ENCODE measurements around the gene LRRK1.

LRRK1 gene

DNA sequence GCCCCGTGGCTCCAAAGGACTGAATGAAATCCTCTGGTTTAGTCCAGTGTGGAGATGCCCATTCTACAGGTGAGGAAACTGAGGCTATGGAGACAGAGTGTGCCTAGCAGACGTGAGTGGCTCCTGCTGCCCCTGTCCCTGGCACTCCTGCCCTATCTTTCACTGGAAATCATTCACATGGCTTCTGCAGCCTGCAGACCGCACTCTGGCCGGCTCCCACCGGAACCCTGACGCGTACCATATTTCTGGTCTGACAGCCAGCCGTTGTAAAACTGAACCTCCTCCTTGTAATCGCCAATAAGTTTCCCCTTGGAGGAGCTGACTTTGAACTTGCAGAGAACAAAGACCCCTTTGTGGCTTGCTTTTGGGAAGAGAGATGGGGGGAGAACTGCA is 196.2 kb downstream of the LRRK1 start:
- H3K23ac ChIP-seq (ENCODE audit: low read depth, low read length, poor library complexity) = no peak overlapping the region
- H3K14ac ChIP-seq (ENCODE audit: low read length) = no peak overlapping the region
- H2BK15ac ChIP-seq (ENCODE audit: low read length) = no peak overlapping the region
- no peak overlapping the region for H2AK5ac ChIP-seq (ENCODE audit: low read depth, low read length)
- no peak overlapping the region for H3K18ac ChIP-seq (ENCODE audit: low read length)
- H3K27me3 ChIP-seq (ENCODE audit: control insufficient read depth in 3 of 3, insufficient read depth in 3 of 3, low read depth in 1 of 3, low read length in 3 of 3) = peaks cover 0 to 8% (median 2%) of the 10 kb centered on the region in 3 experiments
- H3K4me1 ChIP-seq (ENCODE audit: control insufficient read depth in 2 of 2, insufficient read depth in 1 of 2, low read depth in 1 of 2, low read length in 2 of 2) = peaks cover 9 to 18% of the 10 kb centered on the region in 2 donors
- no peak overlapping the region for H2BK5ac ChIP-seq (ENCODE audit: low read length)
- H2BK120ac ChIP-seq (ENCODE audit: low read depth, low read length) = no peak overlapping the region
- H3K4me3 ChIP-seq (ENCODE audit: low read length in 2 of 2) = no peak overlapping the region
- peak overlapping the region; percentile 62 for H2AFZ ChIP-seq (ENCODE audit: low read length)
- H3K27ac ChIP-seq (replicated peaks; ENCODE audit: low read length) = no peak overlapping the region
- no peak overlapping the region for H3K9ac ChIP-seq (ENCODE audit: low read depth, low read length, poor library complexity)
- H3K79me1 ChIP-seq (ENCODE audit: low read depth, low read length) = no peaks in the 10 kb centered on the region
- H4K91ac ChIP-seq (ENCODE audit: low read depth, low read length, poor library complexity) = no peak overlapping the region
- H4K8ac ChIP-seq (ENCODE audit: low read depth, low read length) = no peak overlapping the region
- no peak overlapping the region for H3K4me2 ChIP-seq (ENCODE audit: insufficient read depth, low read length, poor library complexity, severe bottlenecking)
- H3K4ac ChIP-seq (ENCODE audit: low read length) = no peak overlapping the region
- no peak overlapping the region for H2BK12ac ChIP-seq (ENCODE audit: low read length)
- H3K36me3 ChIP-seq (replicated peaks in 1 of 2; ENCODE audit: control insufficient read depth in 2 of 2, insufficient read depth in 2 of 2, low read length in 2 of 2) = no peaks in the 10 kb centered on the region
- H3K9me3 ChIP-seq (replicated peaks in 1 of 2; ENCODE audit: control insufficient read depth in 2 of 2, insufficient read depth in 1 of 2, low read depth in 1 of 2, low read length in 2 of 2) = no peaks in the 10 kb centered on the region
- DNase-seq (ENCODE audit: low spot score) = no peak
- no CpG with 5 or more reads among the region's 9 CpGs for WGBS, 2 donors (ENCODE audit: extremely low coverage in 2 of 2, insufficient read length in 2 of 2, insufficient replicate concordance in 1 of 2)

DNA sequence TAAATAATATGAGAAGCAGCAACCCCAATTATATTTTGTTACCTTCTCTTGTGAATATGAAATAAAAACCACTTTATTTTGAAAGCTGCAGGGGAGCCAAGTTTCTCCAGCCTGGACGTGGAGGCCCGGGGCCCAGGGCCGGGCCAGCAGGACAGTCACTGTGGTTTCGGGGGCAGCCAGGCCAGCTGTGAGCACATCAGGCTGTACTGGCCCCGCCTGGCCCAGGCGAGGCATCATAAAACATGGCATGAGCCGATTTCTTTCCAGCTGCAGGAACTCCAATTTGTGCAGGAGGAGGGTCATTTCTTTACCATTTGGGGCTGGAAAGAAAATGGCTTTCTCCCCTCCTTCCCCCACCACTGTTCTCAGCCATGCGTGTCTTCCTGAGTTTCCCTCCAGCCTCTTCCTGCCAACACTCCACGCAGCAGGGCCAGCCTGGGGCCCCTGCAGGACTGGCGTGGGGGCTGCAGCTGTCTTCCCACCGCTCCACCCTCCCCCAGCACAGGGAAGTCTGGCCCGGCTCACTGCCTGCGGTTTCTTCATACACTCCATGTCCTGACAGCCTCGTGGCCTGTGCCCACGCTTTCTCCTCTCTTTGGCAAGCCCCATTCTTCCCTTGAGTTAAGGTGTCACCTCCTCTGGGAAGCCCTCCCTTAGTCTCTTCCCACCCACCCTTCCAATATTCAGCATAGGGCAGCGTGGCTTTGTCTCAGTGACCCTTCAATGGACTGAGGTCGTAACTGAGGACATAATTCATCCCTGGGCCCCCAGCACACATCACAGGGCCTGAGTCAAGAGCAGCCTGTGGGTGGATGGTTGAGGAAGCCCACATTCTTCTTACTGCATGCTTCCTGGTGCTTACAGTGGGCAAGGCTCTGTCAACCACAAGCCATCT is 196.9 kb downstream of the LRRK1 start:
- Histone ChIP-seq H3K9me3 (replicated peaks in 1 of 2; ENCODE audit: control insufficient read depth in 2 of 2, insufficient read depth in 1 of 2, low read depth in 1 of 2, low read length in 2 of 2) (no peaks in the 10 kb centered on the region), H3K36me3 (replicated peaks in 1 of 2; ENCODE audit: control insufficient read depth in 2 of 2, insufficient read depth in 2 of 2, low read length in 2 of 2) (no peaks in the 10 kb centered on the region), H3K9ac (ENCODE audit: low read depth, low read length, poor library complexity) (peak overlapping the region; percentile 16), H2AK5ac (ENCODE audit: low read depth, low read length) (peak overlapping the region; percentile 68), H2AFZ (ENCODE audit: low read length) (peak overlapping the region; percentile 62), H3K14ac (ENCODE audit: low read length) (no peak overlapping the region), H3K27ac (replicated peaks; ENCODE audit: low read length) (no peak overlapping the region), H3K23ac (ENCODE audit: low read depth, low read length, poor library complexity) (no peak overlapping the region), H4K91ac (ENCODE audit: low read depth, low read length, poor library complexity) (no peak overlapping the region), H3K18ac (ENCODE audit: low read length) (peak overlapping the region; percentile 44), H3K4me1 (ENCODE audit: control insufficient read depth in 2 of 2, insufficient read depth in 1 of 2, low read depth in 1 of 2, low read length in 2 of 2) (peaks cover 11 to 24% of the 10 kb centered on the region in 2 donors), H4K8ac (ENCODE audit: low read depth, low read length) (no peak overlapping the region), H3K4me3 (ENCODE audit: low read length in 2 of 2) (no peak overlapping the region), H2BK12ac (ENCODE audit: low read length) (no peak overlapping the region), H2BK120ac (ENCODE audit: low read depth, low read length) (no peak overlapping the region), H2BK5ac (ENCODE audit: low read length) (no peak overlapping the region), H3K27me3 (ENCODE audit: control insufficient read depth in 3 of 3, insufficient read depth in 3 of 3, low read depth in 1 of 3, low read length in 3 of 3) (peaks cover 0 to 8% (median 2%) of the 10 kb centered on the region in 3 experiments), H2BK15ac (ENCODE audit: low read length) (peak overlapping the region; percentile 83), H3K79me1 (ENCODE audit: low read depth, low read length) (peaks cover 2% of the 10 kb centered on the region), H3K4ac (ENCODE audit: low read length) (no peak overlapping the region), H3K4me2 (ENCODE audit: insufficient read depth, low read length, poor library complexity, severe bottlenecking) (no peak overlapping the region)
- no CpG with 5 or more reads among the region's 17 CpGs for WGBS, 2 donors (ENCODE audit: extremely low coverage in 2 of 2, insufficient read length in 2 of 2, insufficient replicate concordance in 1 of 2)
- DNase-seq (ENCODE audit: low spot score) = no peak

DNA sequence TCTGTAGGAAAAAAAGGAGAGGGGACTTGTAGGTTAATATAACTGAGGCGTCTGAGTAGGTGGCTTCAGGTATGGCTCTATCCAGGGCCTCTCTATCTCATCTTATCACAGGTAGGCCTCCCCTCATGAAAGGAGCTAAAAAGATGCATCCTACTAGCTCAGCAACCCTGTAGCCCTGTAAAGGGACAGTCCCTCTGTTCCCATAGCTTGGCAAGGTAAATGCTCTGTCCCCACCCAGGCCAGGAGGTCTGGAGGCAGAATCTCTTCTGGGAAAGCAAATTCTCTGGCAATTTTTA is 197.5 kb downstream of the LRRK1 start:
- no peak overlapping the region for H4K91ac ChIP-seq (ENCODE audit: low read depth, low read length, poor library complexity)
- H3K79me1 ChIP-seq (ENCODE audit: low read depth, low read length) = peaks cover 2% of the 10 kb centered on the region
- no peaks in the 10 kb centered on the region for H3K36me3 ChIP-seq (replicated peaks in 1 of 2; ENCODE audit: control insufficient read depth in 2 of 2, insufficient read depth in 2 of 2, low read length in 2 of 2)
- no peak overlapping the region for H2BK12ac ChIP-seq (ENCODE audit: low read length)
- no peak overlapping the region for H2AK5ac ChIP-seq (ENCODE audit: low read depth, low read length)
- no peak overlapping the region for H3K27ac ChIP-seq (replicated peaks; ENCODE audit: low read length)
- no peak overlapping the region for H2BK15ac ChIP-seq (ENCODE audit: low read length)
- no peak overlapping the region for H3K4me3 ChIP-seq (ENCODE audit: low read length in 2 of 2)
- peaks cover 0 to 8% (median 2%) of the 10 kb centered on the region in 3 experiments for H3K27me3 ChIP-seq (ENCODE audit: control insufficient read depth in 3 of 3, insufficient read depth in 3 of 3, low read depth in 1 of 3, low read length in 3 of 3)
- no peak overlapping the region for H3K4ac ChIP-seq (ENCODE audit: low read length)
- H4K8ac ChIP-seq (ENCODE audit: low read depth, low read length) = no peak overlapping the region
- no peak overlapping the region for H2AFZ ChIP-seq (ENCODE audit: low read length)
- no peak overlapping the region for H3K23ac ChIP-seq (ENCODE audit: low read depth, low read length, poor library complexity)
- no peak overlapping the region for H3K4me2 ChIP-seq (ENCODE audit: insufficient read depth, low read length, poor library complexity, severe bottlenecking)
- peaks cover 12 to 30% of the 10 kb centered on the region in 2 donors for H3K4me1 ChIP-seq (ENCODE audit: control insufficient read depth in 2 of 2, insufficient read depth in 1 of 2, low read depth in 1 of 2, low read length in 2 of 2)
- no peaks in the 10 kb centered on the region for H3K9me3 ChIP-seq (replicated peaks in 1 of 2; ENCODE audit: control insufficient read depth in 2 of 2, insufficient read depth in 1 of 2, low read depth in 1 of 2, low read length in 2 of 2)
- H3K9ac ChIP-seq (ENCODE audit: low read depth, low read length, poor library complexity) = no peak overlapping the region
- DNase-seq (ENCODE audit: low spot score) = no peak
- WGBS, 2 donors (ENCODE audit: extremely low coverage in 2 of 2, insufficient read length in 2 of 2, insufficient replicate concordance in 1 of 2) = no CpG with 5 or more reads among the region's 1 CpG
- H2BK5ac ChIP-seq (ENCODE audit: low read length) = no peak overlapping the region
- no peak overlapping the region for H3K14ac ChIP-seq (ENCODE audit: low read length)
- no peak overlapping the region for H3K18ac ChIP-seq (ENCODE audit: low read length)
- H2BK120ac ChIP-seq (ENCODE audit: low read depth, low read length) = no peak overlapping the region

DNA sequence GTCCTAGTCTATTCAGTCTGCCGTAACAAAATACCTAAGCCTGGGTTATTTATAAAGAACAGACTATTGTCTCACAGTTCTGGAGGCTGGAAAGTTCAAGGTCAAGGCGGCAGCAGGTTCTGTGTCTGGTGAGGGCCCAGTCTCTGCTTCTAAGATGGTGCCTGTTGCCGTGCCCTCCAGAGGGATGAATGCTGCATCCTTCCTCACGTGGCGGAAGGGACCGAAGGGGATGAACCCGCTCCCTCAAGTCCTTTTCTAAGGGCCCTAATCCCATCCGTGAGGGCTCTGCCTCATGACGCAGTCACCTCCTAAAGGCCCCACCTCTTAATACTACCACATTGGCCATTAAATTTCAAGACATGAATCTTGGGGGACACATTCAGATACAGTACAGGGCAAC is 199.0 kb downstream of the LRRK1 start:
- Histone ChIP-seq H2AFZ (ENCODE audit: low read length) (no peak overlapping the region), H3K27me3 (ENCODE audit: control insufficient read depth in 3 of 3, insufficient read depth in 3 of 3, low read depth in 1 of 3, low read length in 3 of 3) (peaks cover 0 to 8% (median 0%) of the 10 kb centered on the region in 3 experiments), H3K4me1 (ENCODE audit: control insufficient read depth in 2 of 2, insufficient read depth in 1 of 2, low read depth in 1 of 2, low read length in 2 of 2) (peaks cover 16 to 34% of the 10 kb centered on the region in 2 donors), H3K36me3 (replicated peaks in 1 of 2; ENCODE audit: control insufficient read depth in 2 of 2, insufficient read depth in 2 of 2, low read length in 2 of 2) (no peaks in the 10 kb centered on the region), H3K9ac (ENCODE audit: low read depth, low read length, poor library complexity) (no peak overlapping the region), H3K9me3 (replicated peaks in 1 of 2; ENCODE audit: control insufficient read depth in 2 of 2, insufficient read depth in 1 of 2, low read depth in 1 of 2, low read length in 2 of 2) (no peaks in the 10 kb centered on the region), H2BK12ac (ENCODE audit: low read length) (no peak overlapping the region), H3K14ac (ENCODE audit: low read length) (no peak overlapping the region), H4K8ac (ENCODE audit: low read depth, low read length) (no peak overlapping the region), H3K27ac (replicated peaks; ENCODE audit: low read length) (no peak overlapping the region), H3K23ac (ENCODE audit: low read depth, low read length, poor library complexity) (no peak overlapping the region), H3K4ac (ENCODE audit: low read length) (no peak overlapping the region), H4K91ac (ENCODE audit: low read depth, low read length, poor library complexity) (no peak overlapping the region), H2BK15ac (ENCODE audit: low read length) (no peak overlapping the region), H2BK5ac (ENCODE audit: low read length) (no peak overlapping the region), H2AK5ac (ENCODE audit: low read depth, low read length) (no peak overlapping the region), H3K4me3 (ENCODE audit: low read length in 2 of 2) (no peak overlapping the region), H3K4me2 (ENCODE audit: insufficient read depth, low read length, poor library complexity, severe bottlenecking) (no peak overlapping the region), H3K18ac (ENCODE audit: low read length) (no peak overlapping the region), H3K79me1 (ENCODE audit: low read depth, low read length) (peaks cover 2% of the 10 kb centered on the region), H2BK120ac (ENCODE audit: low read depth, low read length) (no peak overlapping the region)
- no CpG with 5 or more reads among the region's 9 CpGs for WGBS, 2 donors (ENCODE audit: extremely low coverage in 2 of 2, insufficient read length in 2 of 2, insufficient replicate concordance in 1 of 2)
- DNase-seq (ENCODE audit: low spot score) = no peak

Measured in neuronal stem cell (in vitro differentiated cells).